ENCODE measurements around the gene ITPA.

GRCh38 chr20:3181270-3181669, 28.0 kb upstream of the ITPA start:
- no peak for TF ChIP-seq CTCF (IDR thresholded peaks at IDR 0.05)
- TF ChIP-seq ZFX (IDR thresholded peaks at IDR 0.05; ENCODE audit: borderline replicate concordance) = no peak
